IMR-90 (cell line): ENCODE data around the gene CERKL. TPM values are rescaled to one million over a fixed set of nuclear protein-coding genes. Genes with fewer than 3 reads are reported as not detected.

ENCODE experiments used
- ATAC-seq: fragments of 200-7000 bp; cut with Tn5 transposase; 2 replicates; pipeline ENCODE4 v1.9.1; 2020; ENCODE audit warnings: low read depth, mild to moderate bottlenecking, moderate library complexity
- BruUV-seq: library from RNA; stranded (reverse); fragments of 400-500 nt; replicated peaks from 2 replicates; lab custom pipeline; 2021; lab: Mats Ljungman, UMichigan
- CTCF ChIA-PET: fragments of 300-600 bp; formaldehyde crosslinking; extraction: SDS; loops from one replicate; lab custom pipeline; 2021; ENCODE audit warnings: antibody characterized with exemption; lab: Yijun Ruan, JAX
- POLR2A ChIA-PET: fragments of 300-600 bp; sonication (Branson Sonifier 250); formaldehyde crosslinking; loops from one replicate; lab custom pipeline; 2022; ENCODE audit warnings: antibody characterized with exemption; ENCODE audit not compliant: unreplicated experiment; lab: Charles Lee
- DNase-seq: peaks from one replicate; pipeline ENCODE4 v3.0.0; 2013
- H2AFZ ChIP-seq: replicated peaks from 2 replicates; pipeline ENCODE3; 2013; ENCODE audit warnings: low read length, mild to moderate bottlenecking; ENCODE audit not compliant: poor library complexity
- H2AK5ac ChIP-seq: 2 replicates; pipeline ENCODE4 v1.6.1; 2013; ENCODE audit warnings: low read depth, low read length, inconsistent platforms
- H2AK9ac ChIP-seq: replicated peaks from 2 replicates; pipeline ENCODE3; 2013; ENCODE audit warnings: mild to moderate bottlenecking, low read depth, low read length, moderate library complexity; ENCODE audit not compliant: poor library complexity
- H2BK120ac ChIP-seq: 2 replicates; pipeline ENCODE4 v1.6.1; 2013; ENCODE audit warnings: low read depth, low read length, inconsistent platforms
- H2BK15ac ChIP-seq: 3 replicates; pipeline ENCODE4 v1.6.1; 2013; ENCODE audit warnings: low read depth, low read length, inconsistent platforms
- H2BK20ac ChIP-seq: 2 replicates; pipeline ENCODE4 v1.6.1; 2013; ENCODE audit warnings: low read depth, mild to moderate bottlenecking, inconsistent platforms, low read length, moderate library complexity
- H2BK5ac ChIP-seq: 2 replicates; pipeline ENCODE4 v1.6.1; 2013; ENCODE audit warnings: mild to moderate bottlenecking, low read depth, low read length, inconsistent platforms; ENCODE audit not compliant: poor library complexity, severe bottlenecking
- H3K14ac ChIP-seq: replicated peaks from 2 replicates; pipeline ENCODE4 v1.6.1; 2013; ENCODE audit warnings: low read depth, low read length, inconsistent platforms
- H3K18ac ChIP-seq: 2 replicates; pipeline ENCODE4 v1.6.1; 2013; ENCODE audit warnings: low read depth, low read length, control low read depth
- H3K23ac ChIP-seq: 2 replicates; pipeline ENCODE4 v1.6.1; 2013; ENCODE audit warnings: low read depth, low read length, inconsistent platforms
- H3K27ac ChIP-seq: 2 replicates; pipeline ENCODE4 v1.5.1; 2013; ENCODE audit warnings: mild to moderate bottlenecking, control low read depth, low read length; ENCODE audit not compliant: insufficient read depth
- H3K27me3 ChIP-seq: 2 replicates; pipeline ENCODE4 v1.6.1; 2013; ENCODE audit warnings: low read length; ENCODE audit not compliant: control insufficient read depth, insufficient read depth
- H3K36me3 ChIP-seq: 2 replicates; pipeline ENCODE4 v1.6.1; 2013; ENCODE audit warnings: low read length, mixed read lengths; ENCODE audit not compliant: control insufficient read depth, insufficient read depth
- H3K4ac ChIP-seq: 2 replicates; pipeline ENCODE4 v1.6.1; 2013; ENCODE audit warnings: low read depth, low read length, inconsistent platforms
- H3K4me1 ChIP-seq: 2 replicates; pipeline ENCODE4 v1.6.1; 2013; ENCODE audit warnings: low read length, mixed read lengths; ENCODE audit not compliant: control insufficient read depth, insufficient read depth
- H3K4me2 ChIP-seq: 2 replicates; pipeline ENCODE4 v1.6.1; 2013; ENCODE audit warnings: low read depth, mild to moderate bottlenecking, control low read depth, low read length, moderate library complexity
- H3K4me3 ChIP-seq: 2 replicates; pipeline ENCODE4 v1.5.1; 2013; ENCODE audit warnings: low read depth, mild to moderate bottlenecking, control low read depth, low read length, moderate library complexity; ENCODE audit not compliant: insufficient read depth
- H3K56ac ChIP-seq: 2 replicates; pipeline ENCODE4 v1.6.1; 2013; ENCODE audit warnings: low read length, inconsistent platforms; ENCODE audit not compliant: insufficient read depth; ENCODE audit errors: extremely low read depth
- H3K79me1 ChIP-seq, 2 experiments: 2 replicates each; pipeline ENCODE4 v1.6.1; 2013; ENCODE audit warnings: low read length in 2 of 2, inconsistent platforms in 1 of 2, low read depth in 1 of 2
- H3K9ac ChIP-seq: 2 replicates; pipeline ENCODE4 v1.6.1; 2013; ENCODE audit warnings: low read depth, low read length, control low read depth
- H3K9me1 ChIP-seq: 2 replicates; pipeline ENCODE4 v1.6.1; 2013; ENCODE audit warnings: low read length, inconsistent platforms; ENCODE audit not compliant: insufficient read depth
- H3K9me3 ChIP-seq: 2 replicates; pipeline ENCODE4 v1.6.1; 2013; ENCODE audit warnings: low read length; ENCODE audit not compliant: control insufficient read depth, insufficient read depth
- H4K20me1 ChIP-seq: 2 replicates; pipeline ENCODE4 v1.6.1; 2013; ENCODE audit warnings: low read length, inconsistent platforms; ENCODE audit not compliant: insufficient read depth
- H4K5ac ChIP-seq: 2 replicates; pipeline ENCODE4 v1.6.1; 2013; ENCODE audit warnings: mild to moderate bottlenecking, low read depth, low read length, control low read depth
- H4K8ac ChIP-seq, 2 experiments: 2 replicates each; pipeline ENCODE4 v1.6.1; 2013; ENCODE audit warnings: low read depth in 2 of 2, low read length in 2 of 2, control low read depth in 1 of 2, inconsistent platforms in 1 of 2
- H4K91ac ChIP-seq: 2 replicates; pipeline ENCODE4 v1.6.1; 2013; ENCODE audit warnings: low read depth, low read length, inconsistent platforms; ENCODE audit not compliant: insufficient read depth
- BHLHE40 ChIP-seq: fragments of 150-350 bp; IDR thresholded peaks from 2 replicates; pipeline ENCODE4 v1.6.1; 2016; ENCODE audit warnings: mild to moderate bottlenecking, low read depth, low read length
- CEBPB ChIP-seq: IDR thresholded peaks from 2 replicates; pipeline ENCODE4 v1.6.1; 2012; ENCODE audit warnings: low read depth, low read length, improper control_type of control experiment
- CHD1 ChIP-seq: IDR thresholded peaks from 2 replicates; pipeline ENCODE4 v1.6.1; 2012; ENCODE audit warnings: low read depth, low read length, improper control_type of control experiment
- FOS ChIP-seq: fragments of 150-350 bp; IDR thresholded peaks from 2 replicates; pipeline ENCODE4 v1.6.1; 2016; ENCODE audit warnings: low read depth, low read length
- MAFK ChIP-seq: IDR thresholded peaks from 2 replicates; pipeline ENCODE4 v1.6.1; 2012; ENCODE audit warnings: low read depth, low read length, improper control_type of control experiment
- MAZ ChIP-seq: IDR thresholded peaks from 2 replicates; pipeline ENCODE4 v1.6.1; 2012; ENCODE audit warnings: low read depth, mild to moderate bottlenecking, low read length, improper control_type of control experiment, moderate library complexity, borderline replicate concordance
- MXI1 ChIP-seq: IDR thresholded peaks from 2 replicates; pipeline ENCODE4 v1.6.1; 2012; ENCODE audit warnings: low read depth, mild to moderate bottlenecking, low read length, moderate library complexity, borderline replicate concordance
- NFE2L2 ChIP-seq: fragments of 150-350 bp; IDR thresholded peaks from 2 replicates; pipeline ENCODE4 v1.6.1; 2016; ENCODE audit warnings: low read depth, mild to moderate bottlenecking, low read length
- POLR2A ChIP-seq: IDR thresholded peaks from 2 replicates; pipeline ENCODE4 v1.6.1; 2012; ENCODE audit warnings: mild to moderate bottlenecking, low read depth, low read length
- RAD21 ChIP-seq: IDR thresholded peaks from 2 replicates; pipeline ENCODE4 v1.6.1; 2012; ENCODE audit warnings: low read length, improper control_type of control experiment
- RCOR1 ChIP-seq: IDR thresholded peaks from 2 replicates; pipeline ENCODE4 v1.6.1; 2012; ENCODE audit warnings: mild to moderate bottlenecking, low read length, improper control_type of control experiment; ENCODE audit not compliant: insufficient replicate concordance
- RFX5 ChIP-seq: IDR thresholded peaks from 2 replicates; pipeline ENCODE4 v1.8.0; 2012; ENCODE audit warnings: low read depth, mild to moderate bottlenecking, low read length, moderate library complexity
- SMC3 ChIP-seq: fragments of 150-350 bp; IDR thresholded peaks from 2 replicates; pipeline ENCODE4 v1.6.1; 2016; ENCODE audit warnings: low read depth, mild to moderate bottlenecking, antibody characterized with exemption, low read length, moderate library complexity
- WGBS, 2 experiments: methylation state at CpG; one replicate each; pipeline versions ENCODE4 v1.1.5 to v1.1.7; 2013; ENCODE audit warnings: missing lambda C conversion rate in 2 of 2; ENCODE audit not compliant: insufficient read length in 1 of 2; ENCODE audit errors: extremely low coverage in 2 of 2; 5-methylcytosine and 5-hydroxymethylcytosine counted together
- dilution Hi-C: fragments of 300-500 bp; cut with HindIII; formaldehyde crosslinking; loops from one replicate; pipeline ENCODE4 v1.14.3; 2018; ENCODE audit warnings: low sequenced_read_pairs; ENCODE audit not compliant: unreplicated experiment
- in situ Hi-C: fragments of 300-500 bp; cut with MboI; formaldehyde crosslinking; loops from 3 replicates; pipeline ENCODE4 v1.14.3; 2019; ENCODE audit warnings: low sequenced_read_pairs, inconsistent platforms, mixed read lengths
- intact Hi-C: fragments of 100-400 bp; cut with micrococcal nuclease; formaldehyde crosslinking; loops from 2 replicates; pipeline ENCODE4 v1.10.0; 2022
- polyA plus RNA-seq, 3 experiments: library from polyadenylated mRNA; depleted of rRNA; stranded (reverse); fragments of >200 nt; gene quantifications; 2 replicates each; pipeline ENCODE4 v1.2.3, GENCODE V29; 2012; ENCODE audit warnings: low replicate concordance in 1 of 3
- total RNA-seq: library from RNA; depleted of rRNA; stranded (reverse); fragments of >200 nt; gene quantifications from 2 replicates; pipeline ENCODE4 v1.2.3, GENCODE V29; 2012
- TF ChIP-seq, protein P1 (sequence below): fragments of 150-350 bp; IDR thresholded peaks from 2 replicates; pipeline ENCODE4 v1.6.1; 2016; ENCODE audit warnings: low read depth, mild to moderate bottlenecking, low read length, moderate library complexity, borderline replicate concordance
- TF ChIP-seq, protein P2 (sequence below): fragments of 150-350 bp; IDR thresholded peaks from 2 replicates; pipeline ENCODE4 v1.6.1; 2017; ENCODE audit warnings: mild to moderate bottlenecking, antibody characterized with exemption, low read length, low read depth
- TF ChIP-seq, protein P3 (sequence below): conservative IDR thresholded peaks from 2 replicates; pipeline ENCODE4 v1.5.1; 2012; ENCODE audit warnings: mild to moderate bottlenecking, low read depth, low read length, improper control_type of control experiment

The CERKL gene
- total and polyA plus RNA-seq, 2 of the 4 experiments (the other 2 are of a cell fraction), result under 0.01 TPM; not detected in 1

DNA sequence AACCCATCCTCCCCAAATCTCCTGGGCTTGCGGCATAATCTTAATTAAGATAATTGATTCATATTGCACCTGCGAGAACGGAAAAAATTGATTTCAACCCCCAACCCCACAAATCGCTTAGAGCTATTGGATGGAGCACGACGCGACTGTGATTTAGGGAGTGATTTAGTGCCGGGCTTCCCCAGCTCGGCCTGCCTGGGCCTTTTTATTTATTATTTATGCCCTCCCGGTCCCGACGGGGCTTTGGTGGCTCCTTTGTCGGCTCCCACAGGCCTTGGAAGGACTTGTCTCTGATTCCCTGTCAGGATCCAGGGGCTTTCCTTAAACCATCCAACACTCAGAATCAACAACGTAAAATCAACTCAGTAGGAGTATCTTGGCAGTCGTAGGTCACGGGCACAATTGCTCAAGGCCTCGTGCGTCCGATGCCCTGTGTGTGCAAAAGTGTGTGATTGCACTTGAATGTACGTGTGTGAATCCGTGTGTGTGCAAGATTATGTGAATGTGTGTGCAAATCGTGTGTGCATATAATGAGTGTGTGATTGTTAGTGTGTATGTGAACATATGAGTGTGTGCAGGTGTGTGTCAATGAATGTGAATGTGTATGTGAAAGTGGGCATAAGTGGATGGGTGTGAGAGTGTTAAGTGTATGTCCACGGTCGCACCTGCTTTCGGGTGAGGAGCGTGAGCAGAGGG is 27.7 kb upstream of the CERKL start:
- Histone ChIP-seq H2AK5ac (no peak overlapping the region), H4K91ac (no peak overlapping the region), H3K23ac (no peak overlapping the region), H2BK20ac (no peak overlapping the region), H3K27ac (no peak overlapping the region), H2AFZ (no peak overlapping the region), H3K9me3 (peaks cover 14% of the 10 kb centered on the region; the same call in 1 of the 2 replicates), H2AK9ac (no peak overlapping the region), H3K27me3 (peaks cover 66% of the 10 kb centered on the region), H3K56ac (no peak overlapping the region), H4K5ac (no peak overlapping the region), H3K4me3 (no peak overlapping the region), H4K20me1 (peaks cover 4% of the 10 kb centered on the region; the same call in 1 of the 2 replicates), H3K4me1 (no peaks in the 10 kb centered on the region; the same call in 1 of the 2 replicates), H3K79me1 (no peaks in the 10 kb centered on the region), H4K8ac (no peak overlapping the region), H2BK120ac (no peak overlapping the region), H3K18ac (no peak overlapping the region), H3K9ac (no peak overlapping the region), H2BK15ac (no peak overlapping the region), H3K14ac (no peak overlapping the region), H3K4ac (no peak overlapping the region), H3K9me1 (peaks cover 7% of the 10 kb centered on the region; the same call in 1 of the 2 replicates), H3K36me3 (no peaks in the 10 kb centered on the region), H2BK5ac (no peak overlapping the region), H3K4me2 (no peak overlapping the region)
- in situ Hi-C loops, result no loop called here
- 16% methylated on average over 11 of the region's 26 CpGs; no CpG with 5 or more reads in 1 of the 2 experiments for WGBS, 2 experiments
- no peak for ATAC-seq
- intact Hi-C loops, result no loop called here
- POLR2A ChIA-PET, result no interaction called here
- dilution Hi-C loops, result no loop called here
- no peak for TF ChIP-seq CEBPB
- TF ChIP-seq CHD1, result no peak
- TF ChIP-seq MAZ, result no peak
- TF ChIP-seq, protein P1, sequence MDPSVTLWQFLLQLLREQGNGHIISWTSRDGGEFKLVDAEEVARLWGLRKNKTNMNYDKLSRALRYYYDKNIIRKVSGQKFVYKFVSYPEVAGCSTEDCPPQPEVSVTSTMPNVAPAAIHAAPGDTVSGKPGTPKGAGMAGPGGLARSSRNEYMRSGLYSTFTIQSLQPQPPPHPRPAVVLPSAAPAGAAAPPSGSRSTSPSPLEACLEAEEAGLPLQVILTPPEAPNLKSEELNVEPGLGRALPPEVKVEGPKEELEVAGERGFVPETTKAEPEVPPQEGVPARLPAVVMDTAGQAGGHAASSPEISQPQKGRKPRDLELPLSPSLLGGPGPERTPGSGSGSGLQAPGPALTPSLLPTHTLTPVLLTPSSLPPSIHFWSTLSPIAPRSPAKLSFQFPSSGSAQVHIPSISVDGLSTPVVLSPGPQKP, result no peak
- TF ChIP-seq RFX5, result no peak
- no peak for TF ChIP-seq MAFK
- no peak for TF ChIP-seq FOS
- no peak for TF ChIP-seq MXI1
- TF ChIP-seq, protein P2, sequence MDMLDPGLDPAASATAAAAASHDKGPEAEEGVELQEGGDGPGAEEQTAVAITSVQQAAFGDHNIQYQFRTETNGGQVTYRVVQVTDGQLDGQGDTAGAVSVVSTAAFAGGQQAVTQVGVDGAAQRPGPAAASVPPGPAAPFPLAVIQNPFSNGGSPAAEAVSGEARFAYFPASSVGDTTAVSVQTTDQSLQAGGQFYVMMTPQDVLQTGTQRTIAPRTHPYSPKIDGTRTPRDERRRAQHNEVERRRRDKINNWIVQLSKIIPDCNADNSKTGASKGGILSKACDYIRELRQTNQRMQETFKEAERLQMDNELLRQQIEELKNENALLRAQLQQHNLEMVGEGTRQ, result no peak
- TF ChIP-seq BHLHE40, result no peak
- no peak for TF ChIP-seq RCOR1
- no peak for TF ChIP-seq NFE2L2
- no peak for TF ChIP-seq SMC3
- TF ChIP-seq, protein P3, sequence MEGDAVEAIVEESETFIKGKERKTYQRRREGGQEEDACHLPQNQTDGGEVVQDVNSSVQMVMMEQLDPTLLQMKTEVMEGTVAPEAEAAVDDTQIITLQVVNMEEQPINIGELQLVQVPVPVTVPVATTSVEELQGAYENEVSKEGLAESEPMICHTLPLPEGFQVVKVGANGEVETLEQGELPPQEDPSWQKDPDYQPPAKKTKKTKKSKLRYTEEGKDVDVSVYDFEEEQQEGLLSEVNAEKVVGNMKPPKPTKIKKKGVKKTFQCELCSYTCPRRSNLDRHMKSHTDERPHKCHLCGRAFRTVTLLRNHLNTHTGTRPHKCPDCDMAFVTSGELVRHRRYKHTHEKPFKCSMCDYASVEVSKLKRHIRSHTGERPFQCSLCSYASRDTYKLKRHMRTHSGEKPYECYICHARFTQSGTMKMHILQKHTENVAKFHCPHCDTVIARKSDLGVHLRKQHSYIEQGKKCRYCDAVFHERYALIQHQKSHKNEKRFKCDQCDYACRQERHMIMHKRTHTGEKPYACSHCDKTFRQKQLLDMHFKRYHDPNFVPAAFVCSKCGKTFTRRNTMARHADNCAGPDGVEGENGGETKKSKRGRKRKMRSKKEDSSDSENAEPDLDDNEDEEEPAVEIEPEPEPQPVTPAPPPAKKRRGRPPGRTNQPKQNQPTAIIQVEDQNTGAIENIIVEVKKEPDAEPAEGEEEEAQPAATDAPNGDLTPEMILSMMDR, result no peak
- TF ChIP-seq POLR2A, result no peak
- TF ChIP-seq RAD21, result no peak
- DNase-seq, result no peak
- CTCF ChIA-PET, result no interaction called here
- no TSS peak for BruUV-seq
